Metanephros (tissue), 2 donors: ENCODE measurements around the gene TMEM14B. TPM values are rescaled to one million over a fixed set of nuclear protein-coding genes. Genes with fewer than 3 reads are reported as not detected.

Experiments used
- small RNA-seq: library from RNA; depleted of rRNA; stranded (forward); fragments of <200 nt; gene quantifications from one replicate; pipeline ENCODE3, GENCODE V24; 2014; ENCODE audit warnings: low replicate concordance
- total RNA-seq: library from RNA; depleted of rRNA; stranded (reverse); fragments of >200 nt; gene quantifications from one replicate; pipeline ENCODE4 v1.2.3, GENCODE V29; 2014

Gene TMEM14B
- 47.9 TPM for total RNA-seq

GRCh38 chr6:10747251-10747972 is at the start of gene TMEM14B:
TMEM14B (plus strand) TSS chr6:10747805; CDS start chr6:10749246, 1,441 bp downstream.

GRCh38 chr6:10722820-10723566 is 24.6 kb upstream of the TMEM14B start, which contains the start of gene TMEM14C:
TMEM14C (plus strand) TSS chr6:10723070; CDS start chr6:10724614, 1,544 bp downstream.

Small RNA genes lying within 50 kb of the gene (small RNA-seq; reads per million reads assigned to genes)
- gene RNA5SP203 = not detected

Other genes starting within 250 kb of the TMEM14B start
- 14.4 TPM for gene GCNT2, start 226.5 kb upstream of the TMEM14B start, total RNA-seq
- gene C6orf52, start 53.2 kb upstream of the TMEM14B start, total RNA-seq = 0.47 TPM
- gene PAK1IP1, start 52.8 kb upstream of the TMEM14B start, total RNA-seq = 8.4 TPM
- 78.5 TPM for gene TMEM14C, start 24.7 kb upstream of the TMEM14B start, total RNA-seq
- gene MAK, start 90.7 kb downstream of the TMEM14B start, total RNA-seq = 0.53 TPM
- not detected for gene GCM2, start 134.2 kb downstream of the TMEM14B start, total RNA-seq
- 3.7 TPM for gene SYCP2L, start 139.2 kb downstream of the TMEM14B start, total RNA-seq